Tibial nerve (tissue), 3 donors: ENCODE data around the gene ALPL.

Experiments
- EP300 ChIP-seq, 2 donors: sonication (generic); formaldehyde crosslinking; IDR thresholded peaks; one replicate each; pipeline ENCODE4 v1.6.1; 2017; ENCODE audit warnings: antibody characterized with exemption in 2 of 2, mild to moderate bottlenecking in 1 of 2
- POLR2A ChIP-seq, 2 donors: fragments of 450-650 bp; IDR thresholded peaks; one replicate each; pipeline ENCODE4 v1.6.1; 2017; ENCODE audit warnings: antibody characterized with exemption in 2 of 2, mild to moderate bottlenecking in 2 of 2, moderate library complexity in 2 of 2

DNA sequence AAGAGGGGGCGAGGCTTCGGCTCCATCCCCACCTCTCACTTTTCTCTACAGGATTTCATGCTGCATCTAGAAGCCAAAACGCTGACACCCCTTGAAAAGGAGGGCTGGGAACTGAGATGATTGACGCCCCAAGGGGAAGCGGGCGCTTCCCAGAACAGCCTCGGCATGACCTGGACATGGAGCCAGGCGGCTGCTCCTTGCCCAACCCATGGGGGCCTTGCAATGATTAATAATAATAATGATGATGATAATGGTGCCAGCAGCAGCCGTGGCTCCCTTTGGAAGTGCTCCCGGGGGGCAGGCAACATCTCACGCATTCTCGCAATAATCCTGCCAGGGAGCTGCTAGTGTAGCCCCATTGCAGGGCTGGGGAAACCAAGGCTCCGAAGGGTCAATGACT is 81.7 kb downstream of the ALPL start:
- TF ChIP-seq EP300 (IDR thresholded peaks at IDR 0.05) (no peak), POLR2A (IDR thresholded peaks at IDR 0.05) (no peak)
